HUES48 (cell line): Measurements from ENCODE around the gene CTDSP2.

Experiments
- H3K27ac ChIP-seq: one replicate; pipeline ENCODE4 v1.7.0; 2013; ENCODE audit warnings: low read depth, low read length, inconsistent platforms
- H3K27me3 ChIP-seq: 2 replicates; pipeline ENCODE4 v1.6.1; 2013; ENCODE audit warnings: mild to moderate bottlenecking, low read length; ENCODE audit not compliant: control insufficient read depth, insufficient read depth
- H3K36me3 ChIP-seq: 2 replicates; pipeline ENCODE4 v1.6.1; 2013; ENCODE audit warnings: low read length; ENCODE audit not compliant: control insufficient read depth, insufficient read depth
- H3K4me1 ChIP-seq: 2 replicates; pipeline ENCODE4 v1.6.1; 2013; ENCODE audit warnings: mild to moderate bottlenecking, low read length; ENCODE audit not compliant: control insufficient read depth, insufficient read depth
- H3K4me3 ChIP-seq: 2 replicates; pipeline ENCODE4 v1.5.1; 2013; ENCODE audit warnings: mild to moderate bottlenecking, low read depth, low read length
- H3K9ac ChIP-seq: 2 replicates; pipeline ENCODE4 v1.6.1; 2013; ENCODE audit warnings: mild to moderate bottlenecking, low read depth, low read length, moderate library complexity
- H3K9me3 ChIP-seq: 2 replicates; pipeline ENCODE4 v1.6.1; 2013; ENCODE audit warnings: low read length; ENCODE audit not compliant: control insufficient read depth, insufficient read depth

CTDSP2 gene

GRCh38 chr12:57809425-57809824 is 37.1 kb downstream of the CTDSP2 start:
- H3K4me3 ChIP-seq: no peak overlapping the region
- no peak overlapping the region for H3K9ac ChIP-seq
- H3K9me3 ChIP-seq: no peaks in the 10 kb centered on the region
- H3K27ac ChIP-seq: no peak overlapping the region
- 0 out of 2 replicates have a peak, but pooled peaks cover 5% of the 10 kb centered on the region for H3K36me3 ChIP-seq
- H3K27me3 ChIP-seq: no peaks in the 10 kb centered on the region
- H3K4me1 ChIP-seq: no peaks in the 10 kb centered on the region

- no peak overlapping the region for H3K27ac ChIP-seq
- no peak overlapping the region for H3K9ac ChIP-seq
- peaks cover 3% of the 10 kb centered on the region; the same call in 1 of the 2 replicates for H3K4me1 ChIP-seq
- H3K4me3 ChIP-seq: no peak overlapping the region
- H3K27me3 ChIP-seq: no peaks in the 10 kb centered on the region
- H3K9me3 ChIP-seq: no peaks in the 10 kb centered on the region
- H3K36me3 ChIP-seq: 0 out of 2 replicates have a peak, but pooled peaks cover 5% of the 10 kb centered on the region
Observed at GRCh38 chr12:57808351-57808750, 38.2 kb downstream of the CTDSP2 start.

GRCh38 chr12:57807285-57807684 is 39.2 kb downstream of the CTDSP2 start:
- peaks cover 3% of the 10 kb centered on the region; the same call in 1 of the 2 replicates for H3K4me1 ChIP-seq
- no peak overlapping the region for H3K27ac ChIP-seq
- H3K36me3 ChIP-seq: peaks cover 5% of the 10 kb centered on the region; the same call in 1 of the 2 replicates
- no peak overlapping the region for H3K4me3 ChIP-seq
- no peaks in the 10 kb centered on the region for H3K9me3 ChIP-seq
- no peak overlapping the region for H3K9ac ChIP-seq
- no peaks in the 10 kb centered on the region for H3K27me3 ChIP-seq

GRCh38 chr12:57806677-57807076 is 39.9 kb downstream of the CTDSP2 start:
- H3K4me1 ChIP-seq: peaks cover 3% of the 10 kb centered on the region; the same call in 1 of the 2 replicates
- no peaks in the 10 kb centered on the region for H3K27me3 ChIP-seq
- H3K9me3 ChIP-seq: no peaks in the 10 kb centered on the region
- no peak overlapping the region for H3K9ac ChIP-seq
- H3K36me3 ChIP-seq: peaks cover 5% of the 10 kb centered on the region; the same call in 1 of the 2 replicates
- no peak overlapping the region for H3K4me3 ChIP-seq
- H3K27ac ChIP-seq: no peak overlapping the region

- no peak overlapping the region for H3K9ac ChIP-seq
- H3K36me3 ChIP-seq: peaks cover 9% of the 10 kb centered on the region; the same call in 1 of the 2 replicates
- peak overlapping the region; percentile 26 for H3K27ac ChIP-seq
- H3K4me3 ChIP-seq: no peak overlapping the region
- H3K27me3 ChIP-seq: no peaks in the 10 kb centered on the region
- peaks cover 3% of the 10 kb centered on the region; the same call in 1 of the 2 replicates for H3K4me1 ChIP-seq
- H3K9me3 ChIP-seq: no peaks in the 10 kb centered on the region
Observed at GRCh38 chr12:57803319-57803893, 43.1 kb downstream of the CTDSP2 start.

- no peak overlapping the region for H3K4me3 ChIP-seq
- H3K36me3 ChIP-seq: peaks cover 10% of the 10 kb centered on the region
- H3K9ac ChIP-seq: no peak overlapping the region
- H3K27ac ChIP-seq: no peak overlapping the region
- H3K9me3 ChIP-seq: no peaks in the 10 kb centered on the region
- no peaks in the 10 kb centered on the region for H3K27me3 ChIP-seq
- peaks cover 3% of the 10 kb centered on the region; the same call in 1 of the 2 replicates for H3K4me1 ChIP-seq
Observed at GRCh38 chr12:57802607-57803006, 43.9 kb downstream of the CTDSP2 start.

GRCh38 chr12:57800965-57801364 is 45.6 kb downstream of the CTDSP2 start:
- Histone ChIP-seq H3K4me1 (peaks cover 3% of the 10 kb centered on the region; the same call in 1 of the 2 replicates), H3K9me3 (no peaks in the 10 kb centered on the region), H3K27me3 (no peaks in the 10 kb centered on the region), H3K36me3 (peaks cover 25% of the 10 kb centered on the region), H3K4me3 (no peak overlapping the region), H3K27ac (no peak overlapping the region), H3K9ac (no peak overlapping the region)

GRCh38 chr12:57797933-57798332 is 48.6 kb downstream of the CTDSP2 start:
- Histone ChIP-seq H3K4me3 (no peak overlapping the region), H3K27me3 (no peaks in the 10 kb centered on the region), H3K4me1 (no peaks in the 10 kb centered on the region), H3K9me3 (no peaks in the 10 kb centered on the region), H3K27ac (no peak overlapping the region), H3K36me3 (peaks cover 47% of the 10 kb centered on the region), H3K9ac (no peak overlapping the region)

- Histone ChIP-seq H3K27me3 (no peaks in the 10 kb centered on the region), H3K4me1 (no peaks in the 10 kb centered on the region), H3K9me3 (no peaks in the 10 kb centered on the region), H3K27ac (no peak overlapping the region), H3K4me3 (no peak overlapping the region), H3K9ac (no peak overlapping the region), H3K36me3 (peaks cover 57% of the 10 kb centered on the region)
Observed at GRCh38 chr12:57796996-57797395, 49.5 kb downstream of the CTDSP2 start.

- Histone ChIP-seq H3K4me3 (no peak overlapping the region), H3K4me1 (no peaks in the 10 kb centered on the region), H3K27me3 (no peaks in the 10 kb centered on the region), H3K36me3 (peaks cover 62% of the 10 kb centered on the region), H3K9ac (no peak overlapping the region), H3K27ac (no peak overlapping the region), H3K9me3 (no peaks in the 10 kb centered on the region)
Observed at GRCh38 chr12:57795354-57795753, 51.2 kb downstream of the CTDSP2 start.

- H3K36me3 ChIP-seq: peaks cover 75% of the 10 kb centered on the region
- H3K27ac ChIP-seq: no peak overlapping the region
- no peak overlapping the region for H3K4me3 ChIP-seq
- no peaks in the 10 kb centered on the region for H3K9me3 ChIP-seq
- H3K27me3 ChIP-seq: no peaks in the 10 kb centered on the region
- H3K9ac ChIP-seq: no peak overlapping the region
- no peaks in the 10 kb centered on the region for H3K4me1 ChIP-seq
Observed at GRCh38 chr12:57793920-57794319, 52.6 kb downstream of the CTDSP2 start.
